Common myeloid progenitor, CD34-positive (primary cell): ENCODE data around the gene CHST15.
"Not testable (repeated sequence)": the region's sequence is repeated elsewhere in the genome, so short reads cannot be mapped to it uniquely, and the experiment has no call there.

Source experiments
- CTCF ChIA-PET: fragments of 350-600 bp; sonication (Branson Sonifier 250); formaldehyde crosslinking; loops from one replicate; lab custom pipeline; 2021; ENCODE audit warnings: antibody characterized with exemption; lab: Charles Lee
- POLR2A ChIA-PET: fragments of 350-600 bp; sonication (Branson Sonifier 250); formaldehyde crosslinking; loops from one replicate; lab custom pipeline; 2021; ENCODE audit warnings: antibody characterized with exemption; lab: Charles Lee
- DNase-seq, 3 donors: peaks; one replicate each; pipeline versions ENCODE4 v3.0.0 to v3.0.0-alpha.2; 2013
- H3K27ac ChIP-seq, 2 experiments: 1 replicate in 1 of 2; 2 replicates in 1 of 2; pipeline ENCODE4 v1.7.0; 2013; ENCODE audit warnings: inconsistent platforms in 2 of 2, low read length in 2 of 2, mild to moderate bottlenecking in 2 of 2, low read depth in 1 of 2, moderate library complexity in 1 of 2; ENCODE audit not compliant: severe bottlenecking in 2 of 2, insufficient read depth in 1 of 2, poor library complexity in 1 of 2
- H3K27me3 ChIP-seq, 5 experiments: replicated peaks in 2 of 5; 1 replicate in 3 of 5; 2 replicates in 2 of 5; pipeline versions ENCODE4 v1.6.1 to v1.7.0; 2013; ENCODE audit warnings: low read length in 4 of 5, mild to moderate bottlenecking in 2 of 5, moderate library complexity in 2 of 5, inconsistent platforms in 1 of 5; ENCODE audit not compliant: insufficient read depth in 5 of 5, control insufficient read depth in 4 of 5
- H3K36me3 ChIP-seq, 4 experiments: 1 replicate in 2 of 4; 2 replicates in 2 of 4; pipeline versions ENCODE4 v1.6.1 to v1.7.0; 2013; ENCODE audit warnings: low read length in 3 of 4, control low read depth in 1 of 4, mild to moderate bottlenecking in 1 of 4; ENCODE audit not compliant: control insufficient read depth in 4 of 4, insufficient read depth in 4 of 4
- H3K4me1 ChIP-seq, 4 experiments: 1 replicate in 3 of 4; 2 replicates in 1 of 4; pipeline versions ENCODE4 v1.6.1 to v1.7.1; 2013; ENCODE audit warnings: low read length in 3 of 4, mild to moderate bottlenecking in 3 of 4, control low read depth in 1 of 4, inconsistent platforms in 1 of 4, moderate library complexity in 1 of 4; ENCODE audit not compliant: control insufficient read depth in 4 of 4, insufficient read depth in 4 of 4; ENCODE audit errors: control extremely low read depth in 1 of 4
- H3K4me3 ChIP-seq, 7 experiments: 1 replicate in 4 of 7; 2 replicates in 3 of 7; pipeline versions ENCODE4 v1.5.1 to v1.7.0; 2013; ENCODE audit warnings: mild to moderate bottlenecking in 7 of 7, low read length in 6 of 7, moderate library complexity in 6 of 7, inconsistent platforms in 2 of 7, low read depth in 2 of 7, control low read depth in 1 of 7; ENCODE audit not compliant: insufficient read depth in 4 of 7, control insufficient read depth in 1 of 7; ENCODE audit errors: extremely low read depth in 1 of 7
- H3K9me3 ChIP-seq, 5 experiments: 1 replicate in 4 of 5; 2 replicates in 1 of 5; pipeline versions ENCODE4 v1.6.1 to v1.7.1; 2013; ENCODE audit warnings: low read length in 4 of 5, mild to moderate bottlenecking in 2 of 5, inconsistent platforms in 1 of 5, low read depth in 1 of 5, moderate library complexity in 1 of 5; ENCODE audit not compliant: control insufficient read depth in 4 of 5, insufficient read depth in 2 of 5; ENCODE audit errors: control extremely low read depth in 1 of 5
- WGBS: methylation state at CpG from one replicate; pipeline ENCODE4 v1.1.5; 2013; ENCODE audit not compliant: insufficient coverage; 5-methylcytosine and 5-hydroxymethylcytosine counted together

Gene CHST15

GRCh38 chr10:124036746-124037145 lies 56.7 kb downstream of the CHST15 start:
- WGBS: 98% methylated on average over 8 of the region's 8 CpGs
- Histone ChIP-seq H3K27ac (no peak overlapping the region), H3K36me3 (no peaks in the 10 kb centered on the region), H3K27me3 (peaks cover 0 to 6% (median 0%) of the 10 kb centered on the region in 5 experiments), H3K4me3 (no peak overlapping the region), H3K4me1 (peaks cover 14 to 31% (median 20%) of the 10 kb centered on the region in 4 experiments), H3K9me3 (no peaks in the 10 kb centered on the region)
- no peak for DNase-seq
- CTCF ChIA-PET: interaction anchor here (0.8 to 1.3 kb wide), 4 partner anchors 9 to 71 kb away, joined by 4 to 7 read pairs (median 4); no protein-coding TSS in a partner anchor
- POLR2A ChIA-PET: no interaction called here

- peak; percentile 71 to 94 (median 90) for DNase-seq
Observed at GRCh38 chr10:124035928-124036558, 57.4 kb downstream of the CHST15 start.

DNA sequence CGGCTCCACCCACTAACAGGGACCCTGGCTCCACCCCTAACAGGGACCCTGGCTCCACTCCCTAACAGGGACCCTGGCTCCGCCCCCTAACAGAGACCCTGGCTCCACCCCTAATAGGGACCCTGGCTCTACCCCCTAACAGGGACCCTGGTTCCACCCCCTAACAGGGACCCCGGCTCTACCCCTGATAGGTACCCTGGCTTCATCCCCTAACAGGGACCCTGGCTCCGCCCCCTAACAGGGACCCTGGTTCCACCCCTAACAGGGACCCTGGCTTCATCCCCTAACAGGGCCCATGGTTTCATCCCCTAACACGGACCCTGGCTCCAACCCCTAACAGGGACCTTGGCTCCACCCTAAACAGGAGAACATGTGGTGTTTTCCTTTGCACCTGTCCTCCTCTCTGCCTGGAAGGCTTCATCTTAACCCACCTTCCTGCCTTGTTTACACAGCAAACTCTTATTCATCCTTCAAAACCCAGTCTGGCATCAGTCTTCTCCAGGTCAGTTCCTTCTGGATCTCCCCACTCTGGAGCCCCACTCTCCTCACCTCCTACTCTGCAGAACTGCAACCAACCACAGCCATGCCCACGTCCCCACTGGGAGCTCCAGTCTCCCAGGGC lies 58.0 kb downstream of the CHST15 start:
- WGBS: 75% methylated on average over 4 of the region's 6 CpGs
- CTCF ChIA-PET: interaction anchor here (0.7 to 1.3 kb wide), 2 partner anchors 10 to 385 kb away, joined by 3 to 7 read pairs; no protein-coding TSS in a partner anchor
- peak overlapping the region in 2 of 7 experiments; percentile 51 to 54 for H3K4me3 ChIP-seq

More at GRCh38 chr10:124035928-124036558, 57.4 kb downstream of the CHST15 start:
- peaks cover 14 to 31% (median 20%) of the 10 kb centered on the region in 4 experiments for H3K4me1 ChIP-seq
- peak overlapping the region in 4 of 7 experiments; percentile 39 to 58 (median 52) for H3K4me3 ChIP-seq
- CTCF ChIA-PET: interaction anchor here (0.7 to 1.3 kb wide), 3 partner anchors 8 to 385 kb away, joined by 3 to 7 read pairs (median 5); no protein-coding TSS in a partner anchor
- no peak overlapping the region for H3K27ac ChIP-seq
- H3K9me3 ChIP-seq: no peaks in the 10 kb centered on the region
- 11% methylated on average over 21 of the region's 21 CpGs for WGBS
- no peaks in the 10 kb centered on the region for H3K36me3 ChIP-seq
- peaks cover 0 to 8% (median 0%) of the 10 kb centered on the region in 5 experiments for H3K27me3 ChIP-seq
- POLR2A ChIA-PET: no interaction called here

DNA sequence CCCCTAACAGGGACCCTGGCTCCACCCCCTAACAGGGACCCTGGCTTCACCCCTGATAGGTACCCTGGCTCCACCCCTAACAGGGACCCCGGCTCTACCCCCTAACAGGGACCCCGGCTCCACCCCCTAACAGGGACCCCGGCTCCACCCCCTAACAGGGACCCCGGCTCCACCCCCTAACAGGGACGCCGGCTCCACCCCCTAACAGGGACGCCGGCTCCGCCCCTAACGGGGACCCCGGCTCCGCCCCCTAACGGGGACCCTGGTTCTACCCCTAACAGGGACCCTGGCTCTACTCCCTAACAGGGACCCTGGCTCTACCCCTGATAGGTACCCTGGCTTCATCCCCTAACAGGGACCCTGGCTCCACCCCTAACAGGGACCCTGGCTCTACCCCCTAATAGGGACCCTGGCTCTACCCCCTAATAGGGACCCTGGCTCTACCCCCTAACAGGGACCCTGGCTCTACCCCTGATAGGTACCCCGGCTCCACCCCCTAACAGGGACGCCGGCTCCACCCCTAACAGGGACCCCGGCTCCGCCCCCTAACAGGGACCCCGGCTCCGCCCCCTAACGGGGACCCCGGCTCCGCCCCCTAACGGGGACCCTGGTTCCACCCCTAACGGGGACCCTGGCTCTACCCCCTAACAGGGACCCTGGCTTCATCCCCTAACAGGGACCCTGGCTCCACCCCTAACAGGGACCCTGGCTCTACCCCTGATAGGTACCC lies 58.7 kb downstream of the CHST15 start:
- peaks cover 8 to 23% (median 17%) of the 10 kb centered on the region in 4 experiments for H3K4me1 ChIP-seq
- peaks cover 0 to 10% (median 0%) of the 10 kb centered on the region in 5 experiments for H3K27me3 ChIP-seq
- POLR2A ChIA-PET, H3K36me3 ChIP-seq, H3K27ac ChIP-seq, DNase-seq, H3K9me3 ChIP-seq, CTCF ChIA-PET, H3K4me3 ChIP-seq: not testable (repeated sequence)
- 85% methylated on average over 9 of the region's 25 CpGs for WGBS

More for the DNA sequence above, 58.0 kb downstream of the CHST15 start:
- no peak for DNase-seq
- H3K27me3 ChIP-seq: peaks cover 0 to 10% (median 0%) of the 10 kb centered on the region in 5 experiments
- H3K4me1 ChIP-seq: peaks cover 8 to 30% (median 19%) of the 10 kb centered on the region in 4 experiments
- no peaks in the 10 kb centered on the region for H3K36me3 ChIP-seq
- H3K27ac ChIP-seq: no peak overlapping the region
- POLR2A ChIA-PET: no interaction called here
- H3K9me3 ChIP-seq: no peaks in the 10 kb centered on the region

GRCh38 chr10:124033887-124034218 lies 59.5 kb downstream of the CHST15 start:
- ChIA-PET CTCF (interaction anchor here (0.8 to 1.5 kb wide), 2 partner anchors 9 to 40 kb away, joined by 3 to 4 read pairs; no protein-coding TSS in a partner anchor), POLR2A (no interaction called here)
- Histone ChIP-seq H3K27me3 (peaks cover 0 to 10% (median 0%) of the 10 kb centered on the region in 5 experiments), H3K4me1 (peaks cover 8 to 16% (median 14%) of the 10 kb centered on the region in 4 experiments), H3K9me3 (no peaks in the 10 kb centered on the region), H3K4me3 (no peak overlapping the region), H3K36me3 (no peaks in the 10 kb centered on the region), H3K27ac (no peak overlapping the region)
- no peak for DNase-seq
- WGBS: 93% methylated on average over 6 of the region's 8 CpGs

GRCh38 chr10:124032971-124033886 lies 60.2 kb downstream of the CHST15 start:
- peaks cover 0 to 10% (median 0%) of the 10 kb centered on the region in 5 experiments for H3K27me3 ChIP-seq
- no peak overlapping the region for H3K4me3 ChIP-seq
- WGBS: 86% methylated on average over 10 of the region's 15 CpGs
- no peaks in the 10 kb centered on the region for H3K9me3 ChIP-seq
- ChIA-PET POLR2A (interaction anchor here (0.6 kb wide), 1 partner anchor 382 kb away, joined by 11 read pairs; no protein-coding TSS in a partner anchor), CTCF (interaction anchor here (0.8 to 1.5 kb wide), 2 partner anchors 9 to 39 kb away, joined by 3 to 4 read pairs; no protein-coding TSS in a partner anchor)
- peak in 2 of 3 donors; percentile 45 to 63 for DNase-seq
- H3K27ac ChIP-seq: no peak overlapping the region
- H3K4me1 ChIP-seq: peaks cover 8 to 16% (median 14%) of the 10 kb centered on the region in 4 experiments
- H3K36me3 ChIP-seq: no peaks in the 10 kb centered on the region
